GM06990 (cell line): ENCODE results near the gene MTRFR.

ENCODE experiments used
- DNase-seq: peaks from one replicate; pipeline ENCODE4 v3.0.0-alpha.2; 2011; ENCODE audit not compliant: insufficient read length; ENCODE audit errors: extremely low read depth
- H3K27me3 ChIP-seq: replicated peaks from 2 replicates; pipeline ENCODE4 v1.6.0; 2011; ENCODE audit warnings: low read length; ENCODE audit not compliant: control insufficient read depth, insufficient read depth
- H3K36me3 ChIP-seq: 2 replicates; pipeline ENCODE4 v1.5.1; 2011; ENCODE audit warnings: low read length; ENCODE audit not compliant: control insufficient read depth, insufficient read depth
- H3K4me3 ChIP-seq: replicated peaks from 2 replicates; pipeline ENCODE4 v1.5.1; 2011; ENCODE audit warnings: low read depth, mild to moderate bottlenecking, control low read depth, low read length
- TF ChIP-seq, protein P1 (sequence below): IDR thresholded peaks from 2 replicates; pipeline ENCODE4 v1.5.1; 2011; ENCODE audit warnings: low read length, control low read depth, mild to moderate bottlenecking, inconsistent platforms; ENCODE audit not compliant: insufficient read depth, poor library complexity, severe bottlenecking

MTRFR gene

DNA sequence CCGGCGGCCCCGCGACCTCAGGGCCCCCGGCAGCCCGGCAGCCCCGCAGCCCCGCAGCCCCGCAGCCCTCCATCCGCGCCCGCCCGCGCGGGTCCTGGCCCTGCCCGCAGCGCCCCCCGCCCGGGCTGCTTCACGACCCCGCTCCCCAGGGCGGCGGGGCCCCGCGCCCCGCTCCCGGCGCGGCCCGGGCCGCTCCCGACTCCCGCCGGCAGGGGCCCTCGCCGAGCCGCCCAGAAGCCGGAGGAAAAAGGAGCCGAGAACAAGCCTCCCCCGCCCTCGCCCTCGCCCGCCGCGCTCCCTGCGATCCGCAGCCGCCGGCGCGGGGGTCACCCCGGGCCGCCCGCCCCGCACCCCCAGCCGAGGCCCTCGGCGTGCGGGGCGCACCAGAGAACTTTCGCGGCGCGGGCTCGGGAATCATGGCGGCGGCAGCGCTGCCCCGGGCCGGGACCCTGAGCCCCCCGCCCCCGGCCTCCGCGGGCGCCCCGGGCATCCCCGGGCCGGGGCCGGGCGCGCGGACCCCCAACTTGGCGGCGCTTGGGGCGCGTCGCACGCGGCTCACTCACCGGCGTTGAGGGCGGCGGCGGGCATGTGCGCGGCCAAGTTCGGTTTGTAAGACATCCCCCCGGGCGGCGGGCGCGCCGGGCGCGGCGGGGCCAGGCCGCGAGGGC, 37.9 kb downstream of the MTRFR start:
- no peaks in the 10 kb centered on the region for H3K27me3 ChIP-seq
- no peaks in the 10 kb centered on the region for H3K36me3 ChIP-seq
- H3K4me3 ChIP-seq: peak overlapping the region; percentile 77
- TF ChIP-seq, protein P1, sequence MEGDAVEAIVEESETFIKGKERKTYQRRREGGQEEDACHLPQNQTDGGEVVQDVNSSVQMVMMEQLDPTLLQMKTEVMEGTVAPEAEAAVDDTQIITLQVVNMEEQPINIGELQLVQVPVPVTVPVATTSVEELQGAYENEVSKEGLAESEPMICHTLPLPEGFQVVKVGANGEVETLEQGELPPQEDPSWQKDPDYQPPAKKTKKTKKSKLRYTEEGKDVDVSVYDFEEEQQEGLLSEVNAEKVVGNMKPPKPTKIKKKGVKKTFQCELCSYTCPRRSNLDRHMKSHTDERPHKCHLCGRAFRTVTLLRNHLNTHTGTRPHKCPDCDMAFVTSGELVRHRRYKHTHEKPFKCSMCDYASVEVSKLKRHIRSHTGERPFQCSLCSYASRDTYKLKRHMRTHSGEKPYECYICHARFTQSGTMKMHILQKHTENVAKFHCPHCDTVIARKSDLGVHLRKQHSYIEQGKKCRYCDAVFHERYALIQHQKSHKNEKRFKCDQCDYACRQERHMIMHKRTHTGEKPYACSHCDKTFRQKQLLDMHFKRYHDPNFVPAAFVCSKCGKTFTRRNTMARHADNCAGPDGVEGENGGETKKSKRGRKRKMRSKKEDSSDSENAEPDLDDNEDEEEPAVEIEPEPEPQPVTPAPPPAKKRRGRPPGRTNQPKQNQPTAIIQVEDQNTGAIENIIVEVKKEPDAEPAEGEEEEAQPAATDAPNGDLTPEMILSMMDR: peak; percentile 23
- peak; percentile 73 for DNase-seq

GRCh38 chr12:123273166-123273565, 39.9 kb downstream of the MTRFR start:
- Histone ChIP-seq H3K27me3 (no peaks in the 10 kb centered on the region), H3K4me3 (no peak overlapping the region), H3K36me3 (no peaks in the 10 kb centered on the region)
- TF ChIP-seq, protein P1: no peak
- no peak for DNase-seq

DNA sequence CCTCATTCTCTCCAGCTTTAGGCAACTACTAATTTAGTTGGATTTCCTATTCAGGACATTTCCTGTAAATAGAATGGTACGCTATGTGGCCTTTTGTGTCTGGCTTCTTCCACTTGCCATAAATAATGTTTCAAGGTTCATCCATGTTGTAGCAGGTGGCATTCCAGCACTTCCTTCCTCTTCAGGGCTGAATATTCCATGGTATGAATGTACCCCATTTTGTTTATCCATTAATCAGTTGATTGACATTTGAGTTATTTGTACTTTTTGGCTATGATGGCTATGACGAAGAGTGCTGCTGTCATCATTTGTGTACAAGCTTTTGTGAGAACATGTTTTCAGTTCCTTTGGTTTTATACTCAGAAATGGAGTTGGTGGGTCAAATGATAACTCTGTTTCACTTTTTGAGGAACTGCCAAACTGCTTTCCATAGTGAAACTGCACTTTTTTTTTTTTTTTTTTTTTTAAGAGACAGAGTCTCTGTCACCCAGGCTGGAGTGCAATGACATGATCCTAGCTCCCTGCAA, 44.9 kb downstream of the MTRFR start:
- no peaks in the 10 kb centered on the region for H3K27me3 ChIP-seq
- no peaks in the 10 kb centered on the region for H3K36me3 ChIP-seq
- TF ChIP-seq, protein P1: no peak
- no peak overlapping the region for H3K4me3 ChIP-seq
- DNase-seq: peak; percentile 72

DNA sequence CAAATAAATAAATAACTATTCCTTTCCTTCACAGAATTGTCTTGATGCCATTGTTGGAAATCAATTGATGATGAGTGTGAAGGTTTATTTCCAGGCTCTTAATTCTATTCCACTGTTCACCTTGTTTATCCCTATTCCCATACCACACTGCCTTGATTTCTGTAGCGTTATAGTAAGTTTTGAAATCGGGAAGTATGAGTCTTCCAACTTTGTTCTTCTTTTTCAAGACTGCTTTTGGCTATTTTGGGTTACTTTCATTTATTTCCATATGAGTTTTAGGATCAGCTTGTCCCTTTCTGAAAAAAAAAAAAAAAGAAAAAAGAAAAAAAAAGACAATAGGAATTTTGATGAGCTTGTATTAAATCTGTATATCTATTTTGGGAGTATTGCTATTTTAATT, 47.7 kb downstream of the MTRFR start:
- TF ChIP-seq, protein P1: no peak
- H3K36me3 ChIP-seq: no peaks in the 10 kb centered on the region
- H3K4me3 ChIP-seq: no peak overlapping the region
- DNase-seq: no peak
- H3K27me3 ChIP-seq: no peaks in the 10 kb centered on the region

DNA sequence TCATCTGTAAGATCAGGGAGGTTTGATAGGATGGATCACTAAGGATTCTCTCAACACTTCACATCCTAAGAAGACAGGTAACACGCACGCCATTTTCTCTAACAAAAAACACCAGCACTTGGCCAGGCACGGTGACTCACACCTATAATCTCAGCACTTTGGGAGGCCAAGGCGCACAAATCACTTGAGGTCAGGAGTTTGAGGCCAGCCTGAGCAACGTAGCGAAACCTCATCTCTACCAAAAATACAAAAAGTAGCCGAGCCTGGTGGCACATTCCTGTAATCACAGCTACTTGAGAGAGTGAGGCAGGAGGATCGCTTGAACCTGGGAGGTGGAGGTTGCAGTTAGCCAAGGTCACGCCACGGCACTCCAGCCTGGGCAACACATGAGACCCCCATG, 48.9 kb downstream of the MTRFR start:
- Histone ChIP-seq H3K36me3 (no peaks in the 10 kb centered on the region), H3K4me3 (no peak overlapping the region), H3K27me3 (no peaks in the 10 kb centered on the region)
- TF ChIP-seq, protein P1: no peak
- no peak for DNase-seq

- TF ChIP-seq, protein P1: no peak
- H3K36me3 ChIP-seq: no peaks in the 10 kb centered on the region
- H3K27me3 ChIP-seq: no peaks in the 10 kb centered on the region
- DNase-seq: no peak
- no peak overlapping the region for H3K4me3 ChIP-seq
These were observed 50.2 kb downstream of the MTRFR start for GRCh38 chr12:123283461-123283860.
